HFFc6 (cell line): ENCODE measurements around the gene E2F6. TPM values are rescaled to one million over a fixed set of nuclear protein-coding genes. Genes with fewer than 3 reads are reported as not detected.

Source experiments
- DNase-seq: peaks from one replicate; pipeline ENCODE4 v3.0.0-alpha.2; 2018
- H3K27ac Mint-ChIP-seq: 2 replicates; pipeline ENCODE4 v1.8.0; 2020; ENCODE audit warnings: mild to moderate bottlenecking, mixed read lengths
- H3K27me3 Mint-ChIP-seq: 2 replicates; pipeline ENCODE4 v1.8.0; 2021; ENCODE audit warnings: mild to moderate bottlenecking, moderate library complexity, mixed read lengths; ENCODE audit not compliant: insufficient read depth
- H3K36me3 Mint-ChIP-seq: 2 replicates; pipeline ENCODE4 v1.8.0; 2021; ENCODE audit warnings: low read depth, mixed read lengths
- H3K4me1 Mint-ChIP-seq: 2 replicates; pipeline ENCODE4 v1.8.0; 2020; ENCODE audit warnings: low read depth, mixed read lengths
- H3K4me3 Mint-ChIP-seq: 2 replicates; pipeline ENCODE4 v1.8.0; 2020; ENCODE audit warnings: mild to moderate bottlenecking, moderate library complexity, mixed read lengths
- H3K9me3 Mint-ChIP-seq: 2 replicates; pipeline ENCODE4 v1.8.0; 2020; ENCODE audit warnings: mild to moderate bottlenecking, mixed read lengths
- CTCF ChIP-seq: fragments of 200-600 bp; sonication (generic); IDR thresholded peaks from 2 replicates; pipeline ENCODE4 v1.5.0; 2021; ENCODE audit warnings: antibody characterized with exemption, mild to moderate bottlenecking
- total RNA-seq, 6 experiments: library from RNA; stranded (reverse); fragmentation: NEBNext Ultra II Directional; extraction: Animal tissue kit (Norgen Biotek cat#: 25700); gene quantifications; 2 replicates in 1 of 6; 3 replicates in 5 of 6; pipeline ENCODE4 v1.2.3, GENCODE V29; 2021

E2F6 gene
- total RNA-seq, 6 experiments from 2014 or later = 8.9 to 11.3 (median 10.3) TPM

DNA sequence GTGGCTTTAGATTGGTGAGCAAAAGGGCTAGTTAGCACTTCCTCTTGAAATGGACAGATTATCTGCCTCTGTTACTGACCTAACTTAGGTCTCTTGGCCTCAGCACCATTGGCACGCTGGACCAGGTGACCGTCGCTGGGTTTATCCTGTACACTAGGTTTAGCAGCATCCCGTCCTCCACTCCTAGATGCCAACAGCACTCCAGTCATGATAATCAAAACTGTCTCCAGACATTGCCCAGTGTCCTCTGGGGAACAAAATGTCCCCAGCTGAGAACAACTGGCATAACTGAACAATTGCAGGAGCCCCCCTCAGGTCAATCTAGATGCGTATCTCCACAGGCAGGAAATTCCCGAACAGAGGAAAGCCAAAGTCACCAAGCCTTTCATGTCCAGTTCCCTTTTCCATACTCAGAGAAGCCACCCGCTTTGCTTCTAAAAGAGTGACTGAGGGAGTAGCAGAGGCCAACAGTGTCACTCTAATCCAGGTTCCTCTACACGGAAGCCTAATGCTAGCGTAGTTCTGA, 27.3 kb downstream of the E2F6 start:
- Mint-ChIP-seq H3K36me3 (peaks cover 28% of the 10 kb centered on the region), H3K9me3 (no peaks in the 10 kb centered on the region), H3K27me3 (no peaks in the 10 kb centered on the region; the same call in 1 of the 2 replicates), H3K4me3 (no peak overlapping the region), H3K4me1 (no peaks in the 10 kb centered on the region), H3K27ac (no peak overlapping the region)
- DNase-seq = no peak
- no peak for TF ChIP-seq CTCF

DNA sequence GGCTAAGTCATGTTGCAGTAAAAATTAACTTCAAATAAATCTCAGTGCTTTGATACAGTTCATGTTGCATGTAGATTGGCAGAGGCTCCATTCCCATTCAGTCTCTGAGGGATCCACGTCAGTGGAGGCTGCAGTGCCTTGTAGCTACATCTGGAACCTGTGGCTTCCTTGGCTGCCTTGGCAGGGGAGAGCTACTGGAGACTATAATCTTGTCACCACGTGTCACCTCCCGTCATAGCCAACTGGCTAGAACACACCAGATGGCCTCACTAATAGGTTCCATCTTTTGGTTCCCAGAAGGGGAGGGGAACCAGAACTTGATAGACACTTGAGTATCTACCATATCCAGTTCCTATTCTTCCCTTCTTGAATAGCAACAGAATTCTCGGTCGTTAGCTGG, 28.4 kb downstream of the E2F6 start:
- Mint-ChIP-seq H3K36me3 (peaks cover 19% of the 10 kb centered on the region), H3K4me3 (no peak overlapping the region), H3K27ac (no peak overlapping the region), H3K27me3 (no peaks in the 10 kb centered on the region; the same call in 1 of the 2 replicates), H3K9me3 (no peaks in the 10 kb centered on the region), H3K4me1 (no peaks in the 10 kb centered on the region)
- no peak for TF ChIP-seq CTCF
- no peak for DNase-seq

DNA sequence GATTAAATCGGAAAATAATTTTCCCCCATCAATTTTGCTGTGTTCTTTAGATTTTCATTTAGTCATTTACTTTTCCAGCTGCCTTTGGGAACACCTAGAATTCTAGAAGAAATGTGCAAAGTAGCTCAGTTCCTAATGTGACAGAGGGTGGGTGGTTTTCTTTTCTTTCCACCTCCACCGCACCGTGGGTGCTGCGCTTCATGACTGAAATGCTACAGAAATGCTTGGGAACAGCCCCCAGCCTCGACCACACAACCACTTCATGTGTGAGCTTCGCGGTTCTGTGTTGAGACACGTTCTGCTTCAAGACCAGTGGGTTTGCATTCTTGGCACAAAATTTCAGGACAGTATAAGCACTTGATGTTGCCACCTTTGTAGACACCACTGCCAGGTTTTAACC, 30.9 kb downstream of the E2F6 start:
- no peak for DNase-seq
- no peak for TF ChIP-seq CTCF
- Mint-ChIP-seq H3K4me1 (no peaks in the 10 kb centered on the region), H3K4me3 (no peak overlapping the region), H3K9me3 (no peaks in the 10 kb centered on the region), H3K27me3 (no peaks in the 10 kb centered on the region; the same call in 1 of the 2 replicates), H3K36me3 (peaks cover 5% of the 10 kb centered on the region), H3K27ac (no peak overlapping the region)

- TF ChIP-seq CTCF = no peak
These were observed 31.5 kb downstream of the E2F6 start for GRCh38 chr2:11434443-11434842.

GRCh38 chr2:11433822-11434221, 32.1 kb downstream of the E2F6 start:
- Mint-ChIP-seq H3K27me3 (no peaks in the 10 kb centered on the region; the same call in 1 of the 2 replicates), H3K4me3 (no peak overlapping the region), H3K4me1 (no peaks in the 10 kb centered on the region), H3K9me3 (no peaks in the 10 kb centered on the region), H3K27ac (no peak overlapping the region), H3K36me3 (no peaks in the 10 kb centered on the region; the same call in 1 of the 2 replicates)
- DNase-seq = no peak
- TF ChIP-seq CTCF = no peak

More at GRCh38 chr2:11434443-11434842, 31.5 kb downstream of the E2F6 start:
- Mint-ChIP-seq H3K36me3 (no peaks in the 10 kb centered on the region; the same call in 1 of the 2 replicates), H3K4me3 (no peak overlapping the region), H3K27me3 (no peaks in the 10 kb centered on the region; the same call in 1 of the 2 replicates), H3K4me1 (no peaks in the 10 kb centered on the region), H3K27ac (no peak overlapping the region), H3K9me3 (no peaks in the 10 kb centered on the region)
- DNase-seq = no peak
